ENCODE measurements around the gene CAMK1D.

DNA sequence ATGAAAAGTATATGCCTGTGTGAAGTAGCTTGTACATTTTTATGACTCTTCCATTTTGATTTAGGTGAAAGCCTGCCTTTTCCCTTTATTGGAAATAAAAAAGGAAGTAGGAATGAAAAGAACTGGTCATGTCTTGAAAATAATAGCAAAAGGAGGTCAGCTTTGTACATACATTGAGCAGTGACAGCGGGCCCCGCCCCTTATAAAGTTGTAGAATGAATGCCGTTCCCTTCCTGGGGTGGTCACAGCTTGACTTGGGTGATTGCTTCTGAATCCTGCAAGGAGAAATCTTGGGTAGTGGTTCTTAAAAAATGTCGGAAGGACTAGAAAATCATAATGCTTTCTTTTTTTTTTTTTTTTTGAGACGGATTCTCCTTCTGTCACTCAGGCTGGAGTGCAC lies 31.7 kb downstream of the CAMK1D start:
- TF ChIP-seq JUN (CRISPR knock-in tag; IDR thresholded peaks at IDR 0.05) (no peak), RELA (CRISPR knock-in tag; IDR thresholded peaks at IDR 0.05; ENCODE audit: borderline replicate concordance) (no peak), NFYB (CRISPR knock-in tag; conservative IDR thresholded peaks at IDR 0.05; ENCODE audit: low read depth) (no peak), NR3C1 (CRISPR knock-in tag; conservative IDR thresholded peaks at IDR 0.05; ENCODE audit: low read depth) (no peak), ELF4 (CRISPR knock-in tag; IDR thresholded peaks at IDR 0.05; ENCODE audit: low read depth) (no peak)
- TF ChIP-seq, protein P1, sequence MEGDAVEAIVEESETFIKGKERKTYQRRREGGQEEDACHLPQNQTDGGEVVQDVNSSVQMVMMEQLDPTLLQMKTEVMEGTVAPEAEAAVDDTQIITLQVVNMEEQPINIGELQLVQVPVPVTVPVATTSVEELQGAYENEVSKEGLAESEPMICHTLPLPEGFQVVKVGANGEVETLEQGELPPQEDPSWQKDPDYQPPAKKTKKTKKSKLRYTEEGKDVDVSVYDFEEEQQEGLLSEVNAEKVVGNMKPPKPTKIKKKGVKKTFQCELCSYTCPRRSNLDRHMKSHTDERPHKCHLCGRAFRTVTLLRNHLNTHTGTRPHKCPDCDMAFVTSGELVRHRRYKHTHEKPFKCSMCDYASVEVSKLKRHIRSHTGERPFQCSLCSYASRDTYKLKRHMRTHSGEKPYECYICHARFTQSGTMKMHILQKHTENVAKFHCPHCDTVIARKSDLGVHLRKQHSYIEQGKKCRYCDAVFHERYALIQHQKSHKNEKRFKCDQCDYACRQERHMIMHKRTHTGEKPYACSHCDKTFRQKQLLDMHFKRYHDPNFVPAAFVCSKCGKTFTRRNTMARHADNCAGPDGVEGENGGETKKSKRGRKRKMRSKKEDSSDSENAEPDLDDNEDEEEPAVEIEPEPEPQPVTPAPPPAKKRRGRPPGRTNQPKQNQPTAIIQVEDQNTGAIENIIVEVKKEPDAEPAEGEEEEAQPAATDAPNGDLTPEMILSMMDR (IDR thresholded peaks at IDR 0.05), result no peak
- TF ChIP-seq, protein P2, sequence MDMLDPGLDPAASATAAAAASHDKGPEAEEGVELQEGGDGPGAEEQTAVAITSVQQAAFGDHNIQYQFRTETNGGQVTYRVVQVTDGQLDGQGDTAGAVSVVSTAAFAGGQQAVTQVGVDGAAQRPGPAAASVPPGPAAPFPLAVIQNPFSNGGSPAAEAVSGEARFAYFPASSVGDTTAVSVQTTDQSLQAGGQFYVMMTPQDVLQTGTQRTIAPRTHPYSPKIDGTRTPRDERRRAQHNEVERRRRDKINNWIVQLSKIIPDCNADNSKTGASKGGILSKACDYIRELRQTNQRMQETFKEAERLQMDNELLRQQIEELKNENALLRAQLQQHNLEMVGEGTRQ (CRISPR knock-in tag; IDR thresholded peaks at IDR 0.05), result no peak
- TF ChIP-seq, protein P3, sequence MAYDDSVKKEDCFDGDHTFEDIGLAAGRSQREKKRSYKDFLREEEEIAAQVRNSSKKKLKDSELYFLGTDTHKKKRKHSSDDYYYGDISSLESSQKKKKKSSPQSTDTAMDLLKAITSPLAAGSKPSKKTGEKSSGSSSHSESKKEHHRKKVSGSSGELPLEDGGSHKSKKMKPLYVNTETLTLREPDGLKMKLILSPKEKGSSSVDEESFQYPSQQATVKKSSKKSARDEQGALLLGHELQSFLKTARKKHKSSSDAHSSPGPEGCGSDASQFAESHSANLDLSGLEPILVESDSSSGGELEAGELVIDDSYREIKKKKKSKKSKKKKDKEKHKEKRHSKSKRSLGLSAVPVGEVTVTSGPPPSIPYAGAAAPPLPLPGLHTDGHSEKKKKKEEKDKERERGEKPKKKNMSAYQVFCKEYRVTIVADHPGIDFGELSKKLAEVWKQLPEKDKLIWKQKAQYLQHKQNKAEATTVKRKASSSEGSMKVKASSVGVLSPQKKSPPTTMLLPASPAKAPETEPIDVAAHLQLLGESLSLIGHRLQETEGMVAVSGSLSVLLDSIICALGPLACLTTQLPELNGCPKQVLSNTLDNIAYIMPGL (CRISPR knock-in tag; IDR thresholded peaks at IDR 0.05), result no peak
- TF ChIP-seq, protein P4, sequence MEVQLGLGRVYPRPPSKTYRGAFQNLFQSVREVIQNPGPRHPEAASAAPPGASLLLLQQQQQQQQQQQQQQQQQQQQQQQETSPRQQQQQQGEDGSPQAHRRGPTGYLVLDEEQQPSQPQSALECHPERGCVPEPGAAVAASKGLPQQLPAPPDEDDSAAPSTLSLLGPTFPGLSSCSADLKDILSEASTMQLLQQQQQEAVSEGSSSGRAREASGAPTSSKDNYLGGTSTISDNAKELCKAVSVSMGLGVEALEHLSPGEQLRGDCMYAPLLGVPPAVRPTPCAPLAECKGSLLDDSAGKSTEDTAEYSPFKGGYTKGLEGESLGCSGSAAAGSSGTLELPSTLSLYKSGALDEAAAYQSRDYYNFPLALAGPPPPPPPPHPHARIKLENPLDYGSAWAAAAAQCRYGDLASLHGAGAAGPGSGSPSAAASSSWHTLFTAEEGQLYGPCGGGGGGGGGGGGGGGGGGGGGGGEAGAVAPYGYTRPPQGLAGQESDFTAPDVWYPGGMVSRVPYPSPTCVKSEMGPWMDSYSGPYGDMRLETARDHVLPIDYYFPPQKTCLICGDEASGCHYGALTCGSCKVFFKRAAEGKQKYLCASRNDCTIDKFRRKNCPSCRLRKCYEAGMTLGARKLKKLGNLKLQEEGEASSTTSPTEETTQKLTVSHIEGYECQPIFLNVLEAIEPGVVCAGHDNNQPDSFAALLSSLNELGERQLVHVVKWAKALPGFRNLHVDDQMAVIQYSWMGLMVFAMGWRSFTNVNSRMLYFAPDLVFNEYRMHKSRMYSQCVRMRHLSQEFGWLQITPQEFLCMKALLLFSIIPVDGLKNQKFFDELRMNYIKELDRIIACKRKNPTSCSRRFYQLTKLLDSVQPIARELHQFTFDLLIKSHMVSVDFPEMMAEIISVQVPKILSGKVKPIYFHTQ (CRISPR knock-in tag; IDR thresholded peaks at IDR 0.05), result no peak
- TF ChIP-seq, protein P5, sequence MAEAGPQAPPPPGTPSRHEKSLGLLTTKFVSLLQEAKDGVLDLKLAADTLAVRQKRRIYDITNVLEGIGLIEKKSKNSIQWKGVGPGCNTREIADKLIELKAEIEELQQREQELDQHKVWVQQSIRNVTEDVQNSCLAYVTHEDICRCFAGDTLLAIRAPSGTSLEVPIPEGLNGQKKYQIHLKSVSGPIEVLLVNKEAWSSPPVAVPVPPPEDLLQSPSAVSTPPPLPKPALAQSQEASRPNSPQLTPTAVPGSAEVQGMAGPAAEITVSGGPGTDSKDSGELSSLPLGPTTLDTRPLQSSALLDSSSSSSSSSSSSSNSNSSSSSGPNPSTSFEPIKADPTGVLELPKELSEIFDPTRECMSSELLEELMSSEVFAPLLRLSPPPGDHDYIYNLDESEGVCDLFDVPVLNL (CRISPR knock-in tag; IDR thresholded peaks at IDR 0.05; ENCODE audit: borderline replicate concordance, low read depth), result no peak

Data from WTC11 (cell line).